ENCODE results near the gene SPATA9. TPM values are rescaled to one million over a fixed set of nuclear protein-coding genes. Genes with fewer than 3 reads are reported as not detected.
A peak's percentile ranks its signal among the peaks of the same experiment; 100 is the strongest.

Gene SPATA9
- polyA plus RNA-seq, 1 of the 3 experiments (the other 2 are of a cell fraction), result 0.07 TPM

DNA sequence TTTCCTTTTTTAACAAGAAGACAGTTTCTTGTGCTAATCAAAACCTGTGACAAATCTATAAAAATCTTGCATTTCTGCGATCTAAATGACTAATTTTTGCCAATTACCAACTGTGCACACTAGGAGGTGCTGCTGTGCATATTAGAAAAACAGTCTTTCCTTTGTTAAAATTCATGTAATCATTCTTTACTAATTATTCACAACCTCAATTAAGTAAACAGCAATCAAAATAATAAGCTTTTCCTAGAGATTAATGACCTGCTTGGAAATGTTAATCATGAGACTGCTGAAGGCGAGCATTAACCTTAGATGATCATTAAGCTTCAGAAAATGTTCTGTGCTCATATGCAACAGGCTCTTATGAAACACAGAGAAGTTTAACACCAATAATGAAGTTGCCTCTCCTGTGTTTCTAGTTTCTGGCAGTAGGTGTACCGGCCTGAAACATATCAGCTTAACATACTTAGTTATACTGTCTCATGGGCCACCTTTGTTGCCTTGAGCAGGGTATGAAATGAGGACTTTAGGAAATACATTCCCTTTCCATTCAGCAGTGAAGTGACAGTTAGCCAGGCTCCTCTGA is 18.5 kb downstream of the SPATA9 start:
- DNase-seq, result no peak
- Histone ChIP-seq H4K20me1 (ENCODE audit: insufficient read depth) (no peaks in the 10 kb centered on the region), H3K9me3 (no peaks in the 10 kb centered on the region), H3K4me3 (ENCODE audit: low read depth in 2 of 2, low read length in 1 of 2) (no peak overlapping the region; a peak in 1 of 4 replicates), H3K79me2 (ENCODE audit: insufficient read depth) (no peaks in the 10 kb centered on the region), H3K4me2 (no peak overlapping the region), H3K36me3 (replicated peaks in 1 of 2; ENCODE audit: control insufficient read depth in 1 of 2, insufficient read depth in 2 of 2, low read length in 1 of 2) (no peaks in the 10 kb centered on the region), H3K9me2 (no peaks in the 10 kb centered on the region), H3K9ac (no peak overlapping the region; the same call in 1 of the 2 replicates), H3K4me1 (ENCODE audit: control insufficient read depth in 1 of 2, insufficient read depth in 2 of 2, low read depth in 1 of 2, low read length in 1 of 2) (peaks cover 0 to 11% of the 10 kb centered on the region in 2 experiments; a peak in 3 of 4 replicates), H3K27ac (ENCODE audit: low read depth in 2 of 2, low read length in 1 of 2) (peak overlapping the region; percentile 6 to 34; a peak in 3 of 4 replicates), H3K27me3 (ENCODE audit: insufficient read depth) (no peaks in the 10 kb centered on the region), H3F3A (replicated peaks; ENCODE audit: insufficient read depth) (peaks cover 10% of the 10 kb centered on the region), H2AFZ (ENCODE audit: low read depth) (peak overlapping the region; percentile 82; the same call in 1 of the 2 replicates)
- 10% methylated on average over 3 of the region's 3 CpGs for WGBS (ENCODE audit: low lambda C conversion rate)
- POLR2A ChIA-PET, result no interaction called here
- CTCF ChIA-PET, result interaction anchor here (0.6 to 4.3 kb wide), 49 partner anchors 9 to 1308 kb away, joined by 3 to 30 read pairs (median 5); partner anchors contain the start of genes RFESD and RHOBTB3
- no peak for TF ChIP-seq YY1 (IDR thresholded peaks at IDR 0.05; ENCODE audit: low read depth)
- TF ChIP-seq GABPA (IDR thresholded peaks at IDR 0.05; ENCODE audit: low read depth), result no peak
- TF ChIP-seq, protein P1, sequence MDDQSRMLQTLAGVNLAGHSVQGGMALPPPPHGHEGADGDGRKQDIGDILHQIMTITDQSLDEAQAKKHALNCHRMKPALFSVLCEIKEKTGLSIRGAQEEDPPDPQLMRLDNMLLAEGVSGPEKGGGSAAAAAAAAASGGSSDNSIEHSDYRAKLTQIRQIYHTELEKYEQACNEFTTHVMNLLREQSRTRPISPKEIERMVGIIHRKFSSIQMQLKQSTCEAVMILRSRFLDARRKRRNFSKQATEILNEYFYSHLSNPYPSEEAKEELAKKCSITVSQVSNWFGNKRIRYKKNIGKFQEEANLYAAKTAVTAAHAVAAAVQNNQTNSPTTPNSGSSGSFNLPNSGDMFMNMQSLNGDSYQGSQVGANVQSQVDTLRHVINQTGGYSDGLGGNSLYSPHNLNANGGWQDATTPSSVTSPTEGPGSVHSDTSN (IDR thresholded peaks at IDR 0.05), result no peak
- TF ChIP-seq RXRA (IDR thresholded peaks at IDR 0.05; ENCODE audit: borderline replicate concordance, low read depth), result no peak
- TF ChIP-seq, protein P2, sequence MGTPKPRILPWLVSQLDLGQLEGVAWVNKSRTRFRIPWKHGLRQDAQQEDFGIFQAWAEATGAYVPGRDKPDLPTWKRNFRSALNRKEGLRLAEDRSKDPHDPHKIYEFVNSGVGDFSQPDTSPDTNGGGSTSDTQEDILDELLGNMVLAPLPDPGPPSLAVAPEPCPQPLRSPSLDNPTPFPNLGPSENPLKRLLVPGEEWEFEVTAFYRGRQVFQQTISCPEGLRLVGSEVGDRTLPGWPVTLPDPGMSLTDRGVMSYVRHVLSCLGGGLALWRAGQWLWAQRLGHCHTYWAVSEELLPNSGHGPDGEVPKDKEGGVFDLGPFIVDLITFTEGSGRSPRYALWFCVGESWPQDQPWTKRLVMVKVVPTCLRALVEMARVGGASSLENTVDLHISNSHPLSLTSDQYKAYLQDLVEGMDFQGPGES (IDR thresholded peaks at IDR 0.05; ENCODE audit: low read depth, low read length), result no peak
- TF ChIP-seq RAD21 (IDR thresholded peaks at IDR 0.05; ENCODE audit: low read length), result peak; percentile 76
- TF ChIP-seq, protein P3, sequence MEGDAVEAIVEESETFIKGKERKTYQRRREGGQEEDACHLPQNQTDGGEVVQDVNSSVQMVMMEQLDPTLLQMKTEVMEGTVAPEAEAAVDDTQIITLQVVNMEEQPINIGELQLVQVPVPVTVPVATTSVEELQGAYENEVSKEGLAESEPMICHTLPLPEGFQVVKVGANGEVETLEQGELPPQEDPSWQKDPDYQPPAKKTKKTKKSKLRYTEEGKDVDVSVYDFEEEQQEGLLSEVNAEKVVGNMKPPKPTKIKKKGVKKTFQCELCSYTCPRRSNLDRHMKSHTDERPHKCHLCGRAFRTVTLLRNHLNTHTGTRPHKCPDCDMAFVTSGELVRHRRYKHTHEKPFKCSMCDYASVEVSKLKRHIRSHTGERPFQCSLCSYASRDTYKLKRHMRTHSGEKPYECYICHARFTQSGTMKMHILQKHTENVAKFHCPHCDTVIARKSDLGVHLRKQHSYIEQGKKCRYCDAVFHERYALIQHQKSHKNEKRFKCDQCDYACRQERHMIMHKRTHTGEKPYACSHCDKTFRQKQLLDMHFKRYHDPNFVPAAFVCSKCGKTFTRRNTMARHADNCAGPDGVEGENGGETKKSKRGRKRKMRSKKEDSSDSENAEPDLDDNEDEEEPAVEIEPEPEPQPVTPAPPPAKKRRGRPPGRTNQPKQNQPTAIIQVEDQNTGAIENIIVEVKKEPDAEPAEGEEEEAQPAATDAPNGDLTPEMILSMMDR (IDR thresholded peaks at IDR 0.05), result peak; percentile 94
- no peak for TF ChIP-seq GATA2 (CRISPR knock-in tag; IDR thresholded peaks at IDR 0.05)
- TF ChIP-seq, protein P4, sequence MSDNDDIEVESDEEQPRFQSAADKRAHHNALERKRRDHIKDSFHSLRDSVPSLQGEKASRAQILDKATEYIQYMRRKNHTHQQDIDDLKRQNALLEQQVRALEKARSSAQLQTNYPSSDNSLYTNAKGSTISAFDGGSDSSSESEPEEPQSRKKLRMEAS (IDR thresholded peaks at IDR 0.05; ENCODE audit: low read depth), result no peak
- no peak for TF ChIP-seq RFX5 (IDR thresholded peaks at IDR 0.05; ENCODE audit: low read length)
- no peak for TF ChIP-seq TEAD4 (IDR thresholded peaks at IDR 0.05; ENCODE audit: borderline replicate concordance, insufficient read depth)
- no peak for TF ChIP-seq FOXJ3 (CRISPR knock-in tag; IDR thresholded peaks at IDR 0.05)
- no peak for TF ChIP-seq TCF12 (IDR thresholded peaks at IDR 0.05)
- TF ChIP-seq CHD2 (IDR thresholded peaks at IDR 0.05; ENCODE audit: low read length, partially characterized antibody), result no peak
- peak; percentile 61 for TF ChIP-seq SMC3 (IDR thresholded peaks at IDR 0.05; ENCODE audit: low read depth, low read length)
- no peak for TF ChIP-seq NRF1 (IDR thresholded peaks at IDR 0.05; ENCODE audit: low read depth, low read length)
- no peak for TF ChIP-seq JUND (IDR thresholded peaks at IDR 0.05)
- TF ChIP-seq MEF2A (IDR thresholded peaks at IDR 0.05; ENCODE audit: borderline replicate concordance, low read depth), result no peak
- no peak for TF ChIP-seq TAF1 (IDR thresholded peaks at IDR 0.05; ENCODE audit: borderline replicate concordance, low read depth, low read length)
- peak; percentile 24; the same call in 1 of the 2 replicates for TF ChIP-seq FOSL2 (IDR thresholded peaks at IDR 0.05; ENCODE audit: borderline replicate concordance, low read depth)
- TF ChIP-seq, protein P5, sequence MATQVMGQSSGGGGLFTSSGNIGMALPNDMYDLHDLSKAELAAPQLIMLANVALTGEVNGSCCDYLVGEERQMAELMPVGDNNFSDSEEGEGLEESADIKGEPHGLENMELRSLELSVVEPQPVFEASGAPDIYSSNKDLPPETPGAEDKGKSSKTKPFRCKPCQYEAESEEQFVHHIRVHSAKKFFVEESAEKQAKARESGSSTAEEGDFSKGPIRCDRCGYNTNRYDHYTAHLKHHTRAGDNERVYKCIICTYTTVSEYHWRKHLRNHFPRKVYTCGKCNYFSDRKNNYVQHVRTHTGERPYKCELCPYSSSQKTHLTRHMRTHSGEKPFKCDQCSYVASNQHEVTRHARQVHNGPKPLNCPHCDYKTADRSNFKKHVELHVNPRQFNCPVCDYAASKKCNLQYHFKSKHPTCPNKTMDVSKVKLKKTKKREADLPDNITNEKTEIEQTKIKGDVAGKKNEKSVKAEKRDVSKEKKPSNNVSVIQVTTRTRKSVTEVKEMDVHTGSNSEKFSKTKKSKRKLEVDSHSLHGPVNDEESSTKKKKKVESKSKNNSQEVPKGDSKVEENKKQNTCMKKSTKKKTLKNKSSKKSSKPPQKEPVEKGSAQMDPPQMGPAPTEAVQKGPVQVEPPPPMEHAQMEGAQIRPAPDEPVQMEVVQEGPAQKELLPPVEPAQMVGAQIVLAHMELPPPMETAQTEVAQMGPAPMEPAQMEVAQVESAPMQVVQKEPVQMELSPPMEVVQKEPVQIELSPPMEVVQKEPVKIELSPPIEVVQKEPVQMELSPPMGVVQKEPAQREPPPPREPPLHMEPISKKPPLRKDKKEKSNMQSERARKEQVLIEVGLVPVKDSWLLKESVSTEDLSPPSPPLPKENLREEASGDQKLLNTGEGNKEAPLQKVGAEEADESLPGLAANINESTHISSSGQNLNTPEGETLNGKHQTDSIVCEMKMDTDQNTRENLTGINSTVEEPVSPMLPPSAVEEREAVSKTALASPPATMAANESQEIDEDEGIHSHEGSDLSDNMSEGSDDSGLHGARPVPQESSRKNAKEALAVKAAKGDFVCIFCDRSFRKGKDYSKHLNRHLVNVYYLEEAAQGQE (IDR thresholded peaks at IDR 0.05; ENCODE audit: low read depth, low read length), result no peak
- TF ChIP-seq POLR2AphosphoS5 (IDR thresholded peaks at IDR 0.05; ENCODE audit: low read depth, low read length), result no peak
- no peak for TF ChIP-seq NFIC (IDR thresholded peaks at IDR 0.05; ENCODE audit: borderline replicate concordance)
- TF ChIP-seq MXI1 (IDR thresholded peaks at IDR 0.05; ENCODE audit: low read depth, low read length), result no peak
